NCI-H774 (cell line): ENCODE measurements around the gene LRTM1.

Experiments used
- DNase-seq: peaks from one replicate; lab custom pipeline; 2025; lab: John Stamatoyannopoulos, UW

LRTM1 gene

DNA sequence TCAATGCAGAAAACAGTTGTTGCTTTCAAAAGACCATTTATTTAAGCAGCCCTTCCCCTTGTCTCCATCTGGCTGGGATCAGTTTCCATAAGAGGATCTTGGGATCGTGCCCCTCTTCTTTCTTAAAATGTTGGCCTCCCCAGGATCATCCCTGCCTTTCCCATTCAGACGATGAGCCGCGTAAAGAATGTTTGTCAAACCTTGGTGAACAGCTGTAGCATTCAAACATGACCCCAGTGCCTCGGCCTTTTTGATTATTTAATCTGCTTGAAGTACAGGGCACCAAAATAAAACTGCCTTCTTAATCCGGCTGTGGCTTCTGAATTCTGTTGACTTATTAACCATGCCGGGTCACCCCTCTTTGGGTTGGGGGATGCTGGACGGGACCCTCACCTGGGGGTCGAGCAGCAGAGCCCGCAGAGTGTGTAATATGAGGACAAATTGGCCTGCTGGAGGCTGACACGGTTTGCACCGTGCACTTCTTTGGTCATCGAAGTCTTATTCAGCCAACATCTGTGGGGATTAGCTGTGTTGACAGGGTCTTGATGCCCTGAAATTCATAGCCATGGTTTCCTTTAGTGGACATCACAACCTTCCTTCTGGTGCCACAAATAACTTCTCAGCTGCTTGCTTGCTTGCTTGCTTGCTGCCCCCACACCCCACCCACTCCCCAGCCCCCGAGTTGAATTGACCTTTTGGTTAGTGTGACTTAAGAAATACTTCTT lies at the start of gene LRTM1:
Gene LRTM1 (minus strand): TSS at position 14 of the 725 bp plus-strand sequence. CDS start 148 bp downstream, outside the sequence.
- no peak for DNase-seq

DNA sequence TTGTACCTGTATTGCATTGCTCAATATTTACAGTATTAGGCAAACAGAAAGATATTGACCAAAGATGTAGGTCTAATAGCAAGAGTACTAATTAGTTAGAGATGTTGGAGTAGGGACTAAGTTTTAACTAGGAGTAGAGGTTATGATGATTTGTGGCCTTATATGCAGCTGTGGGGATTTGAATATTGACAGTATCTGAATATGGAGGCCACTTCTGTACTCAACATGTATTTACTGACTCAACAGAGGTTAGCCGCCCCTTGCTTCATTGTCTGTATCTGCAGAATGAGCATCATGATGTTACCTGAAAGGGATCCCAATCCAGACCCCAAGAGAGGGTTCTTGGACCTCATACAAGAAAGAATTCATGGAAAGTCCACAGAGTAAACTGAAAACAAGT lies 49.6 kb upstream of the LRTM1 start:
- no peak for DNase-seq

DNA sequence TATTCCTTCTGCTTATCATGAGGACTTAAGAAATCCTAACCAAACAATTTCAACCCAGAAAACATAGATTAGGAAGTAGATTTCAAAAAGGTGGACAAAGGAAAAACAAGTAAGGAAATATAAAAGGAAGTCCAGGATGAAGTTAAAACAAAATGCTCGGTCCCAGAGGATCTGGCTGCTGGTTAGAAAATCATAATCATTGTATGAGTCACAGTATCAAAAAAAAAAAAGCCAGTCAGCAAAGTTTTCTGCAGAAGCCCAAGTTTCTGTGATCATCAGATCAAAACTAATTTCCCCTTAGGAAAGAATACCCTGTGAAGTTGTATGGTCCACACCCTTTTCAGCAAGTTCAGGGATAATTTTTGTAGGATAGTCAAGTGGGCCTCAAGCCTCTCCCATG lies 43.0 kb upstream of the LRTM1 start:
- DNase-seq: no peak

DNA sequence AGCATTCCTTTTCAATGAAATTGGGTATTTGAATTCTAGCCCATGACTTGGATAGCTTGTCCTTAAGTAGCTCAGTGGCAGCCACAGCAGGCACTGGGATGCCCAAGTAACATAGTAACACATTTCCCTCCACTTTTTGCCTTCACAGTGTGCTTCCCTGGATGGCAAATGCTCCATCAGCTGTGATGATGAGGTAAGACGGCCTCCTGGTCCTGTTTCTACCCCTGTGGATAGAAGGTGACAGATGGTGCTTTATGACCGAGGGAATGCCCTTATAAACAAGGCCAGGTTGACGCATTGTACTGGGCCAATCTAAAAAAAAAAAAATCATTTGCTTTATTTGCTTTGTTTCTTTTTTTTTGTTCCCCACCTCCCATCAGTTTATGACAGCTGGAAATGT lies 41.8 kb upstream of the LRTM1 start:
- DNase-seq: no peak

DNA sequence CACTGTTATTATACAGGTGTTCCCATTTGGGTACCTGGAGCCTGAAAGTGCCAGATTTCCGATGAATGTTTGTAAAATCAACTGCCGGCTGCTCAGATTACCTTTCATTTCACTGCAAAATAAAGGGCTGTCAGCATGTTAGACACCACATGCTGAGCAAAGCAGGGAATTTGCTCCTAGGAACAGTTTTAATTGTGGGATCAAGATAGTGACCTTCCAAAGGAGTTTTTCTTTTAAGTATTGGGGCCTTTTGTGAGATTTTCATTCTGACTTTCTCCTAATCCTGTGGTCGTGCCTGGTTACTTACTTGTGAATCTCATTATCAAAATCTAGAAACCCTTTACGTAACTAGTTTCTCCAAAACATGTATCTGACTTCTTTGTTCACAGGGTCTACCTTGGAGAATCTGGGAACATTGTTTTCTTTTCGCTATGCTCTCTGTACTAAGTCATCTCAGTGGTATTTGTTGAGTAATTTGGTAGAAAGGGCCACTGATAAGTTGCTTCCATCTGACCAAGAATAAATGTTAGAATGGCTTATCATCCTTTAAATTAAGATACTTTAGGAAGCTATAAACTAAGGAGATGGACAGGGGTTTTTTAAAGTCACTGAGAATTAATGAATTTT lies 40.8 kb upstream of the LRTM1 start:
- DNase-seq: no peak

DNA sequence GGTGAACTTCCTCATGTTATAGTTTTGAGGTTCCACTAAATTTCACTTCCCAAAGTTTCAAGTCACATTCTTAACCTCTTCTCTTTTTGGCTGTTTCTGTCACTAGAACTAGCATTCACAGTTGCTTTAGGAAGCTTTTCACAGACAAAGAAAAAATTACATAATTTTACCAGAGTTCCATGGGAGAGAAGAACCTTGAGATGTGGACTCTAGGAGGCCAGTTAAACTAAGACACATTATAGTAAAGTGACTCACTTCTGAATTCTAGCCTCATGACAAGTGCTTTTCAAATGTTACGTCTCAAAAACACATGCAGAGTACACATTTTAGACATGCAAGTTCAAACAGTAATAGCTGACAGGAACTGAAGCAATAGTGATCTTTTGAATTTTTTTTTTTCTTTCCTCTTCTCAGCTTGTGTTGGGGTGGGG lies 39.9 kb upstream of the LRTM1 start:
- no peak for DNase-seq

DNA sequence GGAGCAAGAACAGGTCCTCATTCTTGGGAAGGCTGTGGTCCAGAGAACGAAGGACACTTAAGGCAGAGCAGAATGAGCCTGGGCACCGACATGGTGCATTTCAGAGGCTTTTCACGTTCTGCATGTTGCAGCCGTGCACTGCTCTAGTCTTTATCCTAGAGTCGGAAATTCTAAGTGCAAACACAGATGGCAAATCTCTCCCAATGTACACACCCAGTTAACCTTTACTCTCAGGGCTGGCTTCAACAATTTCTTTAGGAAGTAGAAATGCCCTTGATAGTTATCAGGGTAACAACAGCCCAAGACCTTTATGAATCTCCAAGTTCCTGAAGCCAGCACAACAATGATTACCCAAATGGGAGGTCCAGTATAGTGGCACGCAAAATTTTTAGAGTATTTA lies 39.1 kb upstream of the LRTM1 start:
- DNase-seq: no peak

DNA sequence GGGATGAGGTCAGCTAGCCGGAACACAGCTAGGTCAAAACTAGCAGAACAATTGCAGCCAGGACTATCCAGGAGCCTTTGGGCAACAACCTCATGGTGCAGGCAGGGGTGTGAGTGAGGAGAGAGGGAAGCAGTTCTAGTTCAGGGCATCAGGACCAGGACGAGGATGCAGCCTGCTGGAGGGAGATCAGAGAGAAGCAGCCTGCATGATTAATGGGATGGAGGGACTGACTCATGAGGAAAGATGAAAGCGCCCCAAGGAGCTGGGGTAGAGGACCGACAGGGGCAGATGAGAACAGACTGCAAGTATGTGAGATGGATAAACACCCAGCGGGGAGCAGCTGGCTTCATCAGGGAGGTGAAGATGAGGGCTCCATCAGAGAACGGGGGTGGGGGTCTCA lies 37.9 kb upstream of the LRTM1 start:
- no peak for DNase-seq

DNA sequence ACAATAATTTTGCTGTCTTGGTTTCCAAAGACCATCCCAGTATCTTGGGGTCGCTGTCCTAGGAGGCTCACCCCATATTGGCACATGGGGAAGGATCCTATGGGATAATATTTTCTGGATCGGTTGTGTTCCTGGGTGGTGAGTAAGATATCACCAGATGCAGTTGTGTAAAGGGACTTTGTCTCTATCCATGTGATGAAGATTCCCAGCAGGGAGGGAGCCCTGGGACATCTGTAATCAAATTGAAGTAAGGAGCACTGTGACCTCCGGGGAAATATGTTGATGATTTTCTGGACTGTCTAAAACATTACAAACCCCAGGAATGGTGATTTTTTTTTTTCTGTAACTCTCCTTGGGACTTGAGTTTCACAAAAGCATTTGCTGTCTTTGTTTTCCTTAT lies 36.2 kb upstream of the LRTM1 start:
- DNase-seq: no peak

DNA sequence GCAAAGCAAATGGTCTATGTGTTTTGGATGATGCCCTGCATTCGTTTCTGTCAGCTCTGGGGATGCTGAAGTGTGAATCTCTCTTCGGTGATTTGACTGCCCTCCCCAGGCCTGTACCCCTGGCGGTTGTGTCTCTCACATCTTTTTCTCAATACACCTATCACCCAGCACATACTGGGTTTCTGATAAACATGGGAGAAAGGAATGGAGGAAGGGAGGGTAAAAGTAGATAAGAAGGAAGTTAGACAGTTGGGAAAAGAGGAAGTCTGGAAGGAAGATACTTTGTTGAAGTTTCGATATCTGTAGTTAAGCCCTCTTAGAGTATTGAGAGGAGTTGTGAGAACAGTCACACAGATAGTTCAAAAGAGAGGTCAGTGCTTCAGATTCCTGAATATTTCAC lies 35.8 kb upstream of the LRTM1 start:
- DNase-seq: no peak

DNA sequence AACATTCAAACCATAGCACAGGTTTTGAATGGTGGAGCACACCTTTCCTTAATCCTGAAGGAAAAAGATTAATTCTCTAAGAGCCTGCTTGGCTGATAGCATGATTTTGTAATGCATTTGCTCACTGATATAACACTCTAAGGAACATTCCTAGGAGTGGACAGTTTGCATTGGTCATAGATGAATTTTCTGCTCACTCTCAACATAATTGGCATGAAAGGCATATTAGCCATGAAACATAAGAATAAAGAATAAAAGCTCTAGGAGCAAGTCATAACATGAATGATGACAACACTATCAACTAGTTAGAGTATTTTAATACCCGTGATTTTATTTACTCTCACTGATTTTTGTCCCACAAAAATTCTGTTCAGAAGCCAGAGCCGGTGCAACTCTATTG lies 34.3 kb upstream of the LRTM1 start:
- no peak for DNase-seq

DNA sequence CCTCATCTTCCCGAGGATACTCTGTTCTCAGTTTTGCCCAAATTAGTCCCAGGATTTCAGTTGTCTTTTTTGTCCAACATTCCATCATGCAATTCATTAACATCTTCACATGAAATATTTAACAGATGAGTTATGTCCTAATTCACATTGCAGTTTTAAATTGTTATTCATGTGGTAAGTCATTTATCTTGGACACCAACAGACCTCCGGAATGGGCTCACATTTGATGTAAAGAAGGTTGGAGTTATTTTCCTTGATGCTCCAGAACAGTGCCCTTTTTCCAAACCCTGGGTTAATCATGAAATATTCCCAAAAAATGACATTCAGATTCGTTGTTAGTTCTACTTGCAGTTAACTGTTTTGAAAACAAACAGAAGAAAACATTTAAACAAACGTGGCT lies 32.8 kb upstream of the LRTM1 start:
- no peak for DNase-seq

DNA sequence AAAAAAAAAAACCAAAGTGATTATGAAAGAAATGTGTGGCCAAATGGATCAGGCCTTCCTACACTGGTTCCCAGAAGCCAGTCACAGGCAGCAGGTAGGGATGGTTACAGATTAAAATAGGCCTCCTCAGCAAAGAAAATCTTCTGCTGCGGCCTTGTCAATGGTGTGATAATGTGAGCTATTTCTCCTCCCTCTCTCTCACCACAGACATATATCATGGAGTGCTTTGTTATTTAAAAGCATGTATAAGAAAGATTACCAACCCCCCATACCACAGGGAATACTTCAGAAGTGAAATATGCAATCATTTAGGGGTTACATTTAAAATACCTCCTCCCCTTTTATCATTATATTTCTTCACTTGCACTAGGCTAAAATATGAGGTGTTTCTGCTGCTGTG lies 32.2 kb upstream of the LRTM1 start:
- DNase-seq: no peak

DNA sequence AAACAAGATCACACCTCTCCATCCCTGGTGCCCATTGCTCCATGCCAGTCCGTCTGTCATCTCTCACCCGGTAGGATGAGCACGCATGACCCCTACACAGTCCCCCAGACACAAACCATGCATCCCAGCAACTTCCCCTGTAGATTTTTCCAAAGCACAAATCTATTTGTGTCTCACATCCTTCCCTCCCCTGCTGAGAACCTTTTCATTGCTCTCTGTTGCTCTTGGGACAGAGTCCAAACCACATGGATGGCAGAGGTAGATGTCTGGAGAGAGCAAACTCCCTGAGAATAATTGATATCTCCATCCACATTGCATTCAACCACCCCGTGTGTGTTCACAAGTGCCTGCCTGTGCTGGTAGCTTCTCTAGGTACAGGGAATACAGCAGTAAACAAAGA lies 29.9 kb upstream of the LRTM1 start:
- DNase-seq: no peak

DNA sequence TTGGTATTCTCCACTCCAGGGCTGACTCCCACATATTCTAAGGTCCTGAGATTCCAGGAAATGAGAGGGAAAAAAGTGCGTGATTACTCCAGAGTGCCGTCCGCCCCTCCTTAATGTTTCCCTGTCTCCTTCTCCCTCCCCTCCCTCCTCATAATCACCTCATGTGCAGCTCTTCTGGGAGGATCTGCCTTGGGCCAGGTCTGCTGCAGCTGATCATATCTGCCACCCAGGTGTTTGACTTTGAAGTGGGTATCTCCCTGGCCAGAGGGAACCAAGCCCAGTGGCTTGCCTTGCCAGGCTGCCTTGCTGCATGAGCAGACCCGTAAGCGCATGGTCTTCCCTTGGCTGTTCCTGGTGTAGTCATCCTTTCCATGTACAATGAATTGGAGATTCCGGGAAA lies 28.1 kb upstream of the LRTM1 start:
- DNase-seq: no peak

DNA sequence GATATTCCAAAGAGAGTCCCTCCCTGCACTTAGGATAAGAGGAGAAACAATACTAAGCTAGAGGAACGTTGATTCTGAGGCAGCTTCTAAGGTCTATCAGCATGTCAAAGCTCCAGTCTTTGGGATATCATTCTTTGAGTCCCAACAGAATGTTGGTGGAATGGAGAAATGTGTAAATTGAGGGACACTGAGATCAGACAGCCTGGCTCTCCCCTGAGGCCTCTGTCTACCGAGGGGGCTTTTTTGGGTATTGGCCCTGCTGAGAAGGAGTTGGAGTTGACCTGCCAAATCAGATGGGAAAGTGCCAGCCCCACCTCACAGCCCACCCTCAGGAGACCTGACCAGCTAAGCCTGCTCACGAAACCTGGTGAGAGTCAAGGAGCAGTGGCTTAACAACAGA lies 27.6 kb upstream of the LRTM1 start:
- DNase-seq: no peak

DNA sequence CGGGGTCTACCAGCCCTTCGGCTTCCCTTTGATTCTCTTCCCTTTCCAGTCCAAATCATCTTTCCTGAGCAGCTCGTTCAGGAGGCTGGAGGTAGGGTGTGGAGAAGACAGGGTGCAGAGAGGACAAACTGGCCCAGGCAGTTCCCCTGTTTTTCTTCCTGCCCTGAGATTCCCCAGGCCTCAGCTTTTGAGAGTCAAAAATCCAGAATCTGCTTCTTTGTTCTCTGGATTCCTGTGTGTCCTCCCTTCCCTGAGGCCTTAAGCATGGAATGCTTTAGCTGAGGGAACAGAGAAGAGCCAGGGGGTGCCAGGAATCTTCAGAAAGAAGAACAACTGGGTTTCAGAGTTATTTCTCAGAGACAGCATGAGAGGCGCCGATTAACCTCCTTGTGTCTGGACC lies 26.7 kb upstream of the LRTM1 start:
- DNase-seq: no peak

DNA sequence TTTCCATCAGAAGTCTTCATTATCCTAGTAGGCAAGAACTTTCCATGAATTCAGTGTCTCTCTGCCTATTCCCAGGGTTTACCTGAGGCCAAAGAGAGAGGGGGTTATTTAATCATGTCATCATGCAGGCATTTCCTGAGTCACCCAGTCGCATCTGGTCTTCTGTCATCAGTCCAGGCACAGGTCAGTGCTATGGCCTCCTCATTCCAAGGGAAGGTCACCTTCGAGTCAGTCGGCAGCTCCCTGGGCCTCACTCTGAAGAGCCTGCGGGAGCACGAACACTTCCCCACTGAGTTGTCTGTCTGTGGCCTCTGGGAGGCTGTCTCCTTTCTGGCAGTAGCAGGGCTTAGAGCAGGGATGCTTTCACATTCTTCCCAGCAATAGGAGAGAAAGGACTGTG lies 26.2 kb upstream of the LRTM1 start:
- DNase-seq: no peak

DNA sequence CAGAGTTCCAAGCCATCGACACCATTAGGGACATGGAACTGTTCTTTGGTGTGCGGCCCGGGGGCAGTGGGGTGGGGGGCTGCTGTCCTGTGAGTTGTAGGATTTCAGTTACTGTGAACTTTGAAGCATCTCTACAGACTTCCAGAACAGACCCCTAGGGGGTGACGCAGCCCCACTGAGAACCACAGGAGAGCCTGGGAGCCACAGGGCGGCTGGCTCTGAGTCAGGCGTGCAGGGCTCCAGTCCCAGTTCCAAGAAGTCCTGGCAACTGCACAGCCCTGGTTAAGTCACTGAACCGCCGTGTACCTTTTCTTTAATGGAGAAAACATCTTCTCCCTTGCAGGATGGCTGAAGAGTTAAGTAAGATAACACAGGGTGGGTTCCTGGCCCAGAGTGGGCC lies 23.5 kb upstream of the LRTM1 start:
- DNase-seq: no peak

DNA sequence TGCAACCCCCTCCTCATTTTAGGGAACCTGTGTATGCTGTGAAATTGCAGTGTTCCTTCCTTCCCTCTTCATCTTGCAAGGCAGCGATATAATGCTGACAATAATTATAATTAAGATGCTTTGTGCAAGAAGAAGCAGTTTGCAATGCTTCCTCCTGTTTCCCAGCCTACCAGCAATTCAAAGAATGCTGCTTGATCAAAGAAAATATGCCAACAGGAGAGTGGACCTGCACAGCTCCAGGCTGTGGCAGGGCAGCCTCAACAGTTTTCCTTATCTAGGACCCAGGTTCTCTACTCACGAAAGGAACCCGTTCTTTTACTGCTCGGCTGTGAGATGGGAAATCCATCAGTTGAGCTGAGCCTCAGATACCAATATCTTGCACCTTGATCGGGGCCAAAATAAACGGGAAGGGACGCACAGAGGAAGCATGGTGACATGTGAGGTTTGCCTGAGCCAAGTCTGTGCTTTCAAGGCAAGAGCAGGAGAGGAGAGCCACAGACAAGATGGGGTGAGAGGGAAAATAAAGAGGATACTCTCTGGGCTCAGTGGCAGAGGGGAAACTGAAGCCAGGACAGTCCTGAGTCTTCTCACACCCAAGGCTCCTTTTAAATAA lies 22.6 kb upstream of the LRTM1 start:
- DNase-seq: no peak

DNA sequence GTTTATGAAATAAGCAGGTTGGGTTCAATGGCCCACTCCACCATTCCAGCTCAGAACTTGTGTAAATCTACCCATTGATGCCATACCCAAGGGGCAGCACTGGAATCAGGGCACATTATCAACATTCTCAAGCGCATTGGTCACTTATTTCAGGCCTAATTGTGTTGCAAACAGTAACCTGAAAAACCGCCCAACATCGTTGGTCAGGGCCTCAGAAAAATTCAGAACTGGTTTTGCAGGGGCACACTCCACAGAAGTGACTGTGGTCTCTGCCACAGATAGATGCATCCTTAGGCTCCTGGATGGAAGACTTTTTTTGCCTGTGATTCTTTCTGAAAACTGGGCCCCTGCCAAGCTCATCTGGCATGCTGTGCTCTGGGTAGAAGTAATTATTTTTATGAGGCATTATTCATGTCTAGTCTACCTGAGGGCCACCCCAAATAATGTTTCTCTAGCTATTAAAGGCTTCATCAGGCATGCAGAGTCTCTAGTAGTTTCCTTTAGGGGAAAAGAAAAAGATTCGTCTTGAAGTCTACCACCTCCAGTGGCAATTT lies 21.7 kb upstream of the LRTM1 start:
- no peak for DNase-seq

DNA sequence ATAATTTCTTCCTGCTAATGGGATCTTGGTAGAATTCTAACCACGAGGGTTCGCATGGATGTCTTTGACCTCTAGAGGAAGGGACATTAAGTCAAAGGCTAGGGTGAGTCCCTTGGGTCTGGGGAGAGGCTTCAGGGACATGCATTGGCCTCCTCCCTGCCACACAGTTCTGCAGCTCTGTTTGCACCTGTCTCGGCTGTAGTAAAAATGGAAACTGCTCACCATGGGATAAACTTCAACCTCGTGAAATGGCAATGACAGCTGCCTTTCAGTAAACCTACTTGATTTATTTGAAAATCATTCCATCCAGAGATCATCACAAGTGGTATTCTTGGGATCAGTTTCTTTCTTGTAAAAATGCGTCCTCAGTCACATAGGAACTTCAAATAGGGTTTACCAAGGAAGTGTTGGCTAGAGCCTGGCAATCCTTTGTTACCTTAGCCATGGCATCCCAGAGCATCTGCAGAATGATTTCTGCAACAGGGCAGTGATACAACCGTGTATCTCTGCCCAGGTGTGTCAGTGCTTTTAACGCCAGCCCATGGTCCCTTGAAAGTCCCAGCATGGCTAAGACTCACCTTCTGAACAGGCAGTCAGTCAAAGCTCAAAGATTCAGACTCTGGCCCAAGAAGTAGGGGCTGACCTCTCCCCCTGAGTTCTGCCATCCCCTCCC lies 14.0 kb upstream of the LRTM1 start:
- DNase-seq: no peak

DNA sequence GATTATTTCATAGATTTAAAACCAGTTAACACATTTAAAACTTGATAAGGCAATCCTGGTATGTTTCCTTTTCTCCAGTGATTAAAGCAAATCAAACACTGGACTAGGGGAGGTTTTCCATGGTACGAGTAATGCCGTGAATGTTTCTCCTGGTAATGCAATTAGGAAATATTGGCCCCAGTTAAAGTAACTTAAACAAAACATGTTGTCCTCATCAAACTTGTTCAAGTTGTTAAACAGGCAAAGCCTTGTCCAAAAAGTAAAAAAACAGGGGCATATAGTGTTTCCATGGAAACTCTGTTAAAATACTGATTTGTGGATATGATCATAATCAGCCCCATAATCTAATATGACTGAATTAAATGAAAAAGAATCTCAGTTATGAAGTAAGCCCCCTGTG lies 13.1 kb upstream of the LRTM1 start:
- DNase-seq: no peak
